ENCODE results near the gene PANX3.

PANX3 gene

GRCh38 chr11:124618863-124619262, 7.6 kb downstream of the PANX3 start:
- no peak for DNase-seq (ENCODE audit: low read depth)

DNA sequence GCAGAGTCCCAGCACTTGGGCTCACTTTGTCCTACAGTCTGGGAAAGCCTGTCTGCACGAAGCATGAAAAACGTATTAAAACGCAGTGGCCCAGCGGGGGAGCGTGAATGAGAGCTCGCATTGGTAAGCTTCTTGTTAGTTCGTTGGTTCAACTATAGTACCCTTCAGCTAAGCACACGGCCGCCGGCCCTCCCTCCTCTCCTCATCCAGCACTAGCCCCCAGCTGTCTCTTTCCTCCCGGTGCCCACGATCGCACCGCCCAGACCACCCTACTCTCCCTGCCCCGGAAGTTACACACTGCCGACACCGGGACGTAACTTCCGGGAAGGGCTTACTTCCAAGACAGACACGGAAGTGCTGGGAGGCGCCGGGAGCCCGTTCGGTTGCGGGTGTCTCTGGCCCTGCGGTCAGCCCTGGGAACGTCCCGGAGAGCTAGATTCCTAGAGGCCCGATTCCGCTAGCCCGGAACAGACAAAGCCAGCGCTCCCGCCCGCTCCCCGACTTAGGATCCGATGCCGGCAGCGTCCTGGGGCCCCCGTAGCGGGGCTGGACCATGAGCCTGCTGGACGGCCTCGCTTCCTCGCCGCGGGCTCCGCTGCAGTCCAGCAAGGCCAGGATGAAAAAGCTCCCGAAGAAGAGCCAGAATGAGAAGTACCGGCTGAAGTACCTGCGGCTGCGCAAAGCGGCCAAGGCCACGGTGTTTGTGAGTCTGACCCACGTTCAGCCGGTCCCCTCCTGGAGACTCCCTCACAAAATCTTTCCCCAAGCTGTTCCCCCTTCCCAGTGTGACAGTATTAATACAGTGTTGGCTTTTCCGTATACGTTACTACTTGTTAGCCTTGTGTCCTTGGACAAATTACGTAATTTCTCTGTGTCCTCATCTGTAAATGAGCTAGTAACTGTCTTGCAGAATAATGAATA, 11.6 kb downstream of the PANX3 start, which contains the start of gene TBRG1:
Gene TBRG1 (plus strand): TSS at position 334 of the 921 bp plus-strand sequence. CDS start 220 bp downstream, at position 554.
- DNase-seq (ENCODE audit: low read depth): no peak

DNA sequence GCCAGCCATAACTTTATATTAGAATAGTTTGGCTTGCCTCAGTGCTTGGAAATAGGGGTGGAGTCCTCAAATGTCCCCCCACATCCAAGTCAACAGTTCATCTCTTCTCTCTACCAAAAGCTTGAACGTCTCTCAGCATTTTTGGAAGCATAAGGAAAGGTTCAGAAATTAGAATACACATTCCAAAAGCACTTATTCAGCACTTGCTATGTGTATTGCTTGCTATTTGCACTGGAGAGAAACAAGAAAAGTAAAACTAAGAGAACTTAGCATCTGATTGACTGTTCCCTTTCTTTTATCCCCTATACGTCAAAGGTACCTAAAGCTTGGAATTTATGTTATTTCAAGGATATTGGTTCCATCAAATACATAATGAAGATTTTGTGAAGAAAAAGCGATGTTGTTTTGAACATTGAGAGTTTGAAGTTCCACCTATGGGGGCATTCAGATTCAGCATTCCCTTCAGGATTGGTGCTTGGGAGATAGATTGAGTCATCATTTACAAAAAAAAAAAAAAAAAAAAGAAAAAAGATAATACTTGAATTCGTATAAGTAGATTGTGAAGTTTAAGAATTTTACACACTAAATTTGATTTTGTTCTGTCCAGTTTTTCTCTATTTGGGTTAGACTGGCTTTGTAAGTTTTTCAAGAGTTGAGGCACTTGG, 12.8 kb downstream of the PANX3 start:
- DNase-seq (ENCODE audit: low read depth): no peak

- no peak for DNase-seq (ENCODE audit: low read depth)
These were observed 14.4 kb downstream of the PANX3 start for GRCh38 chr11:124625504-124626168.

DNA sequence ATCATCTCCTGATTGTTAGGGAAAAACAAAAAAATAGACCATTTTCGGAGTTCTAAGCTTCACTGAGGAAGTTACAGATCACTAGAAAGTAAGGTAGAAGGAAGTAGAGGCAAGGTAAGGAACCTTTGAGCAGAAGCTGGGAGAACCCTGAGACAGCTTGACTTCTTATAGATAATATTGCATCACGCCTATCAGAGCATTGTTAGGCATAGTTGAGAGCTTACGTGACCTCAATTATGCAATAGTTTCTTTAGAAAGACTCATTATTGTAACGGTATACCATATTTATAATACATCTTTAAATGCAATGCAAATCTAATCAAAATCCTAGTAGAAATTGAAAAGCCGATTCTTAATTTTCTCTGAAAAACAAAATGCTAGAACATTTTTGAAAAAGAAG, 16.3 kb downstream of the PANX3 start:
- DNase-seq (ENCODE audit: low read depth): no peak

DNA sequence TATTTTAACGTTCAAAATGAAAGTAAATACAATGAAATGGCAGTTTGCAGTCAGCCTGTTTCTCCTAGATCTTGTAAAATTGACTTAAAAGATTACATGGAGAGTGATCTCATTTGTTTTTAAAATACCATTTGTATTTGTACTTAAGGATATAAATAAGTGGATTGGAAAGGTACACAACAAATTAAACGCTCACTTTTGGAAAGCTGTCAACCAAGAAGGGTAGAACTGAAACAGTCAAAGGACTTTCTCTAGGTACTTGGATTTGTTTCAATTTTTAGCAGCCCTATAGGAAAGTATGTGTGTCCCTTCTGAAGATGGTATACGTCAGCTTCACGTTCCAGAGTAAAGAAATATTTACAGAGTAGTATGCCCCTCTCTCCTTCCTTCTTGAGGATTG, 18.7 kb downstream of the PANX3 start:
- DNase-seq (ENCODE audit: low read depth): no peak

GRCh38 chr11:124633355-124633754, 22.1 kb downstream of the PANX3 start:
- no peak for DNase-seq (ENCODE audit: low read depth)

- no peak for DNase-seq (ENCODE audit: low read depth)
These were observed 24.7 kb downstream of the PANX3 start for GRCh38 chr11:124635932-124636331.

DNA sequence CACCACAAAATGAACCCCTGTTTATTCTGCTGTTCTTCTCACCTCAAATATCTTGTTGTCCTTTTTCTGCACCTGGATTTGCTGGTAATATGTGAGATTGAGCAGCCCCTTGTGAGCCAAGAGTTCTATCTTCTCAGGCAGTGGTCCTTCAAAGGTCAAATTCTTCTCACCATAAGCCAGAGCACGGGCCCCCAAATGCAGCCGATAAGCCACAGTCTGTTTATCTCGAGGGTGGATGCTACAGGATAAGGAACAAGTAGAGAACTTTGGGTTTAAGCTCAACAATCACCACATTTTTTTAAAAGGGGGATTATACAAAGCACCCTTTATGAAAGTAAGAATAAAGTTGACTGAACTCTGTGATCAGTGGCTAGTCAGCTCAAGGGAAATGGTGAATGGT, 27.3 kb downstream of the PANX3 start:
- no peak for DNase-seq (ENCODE audit: low read depth)

DNA sequence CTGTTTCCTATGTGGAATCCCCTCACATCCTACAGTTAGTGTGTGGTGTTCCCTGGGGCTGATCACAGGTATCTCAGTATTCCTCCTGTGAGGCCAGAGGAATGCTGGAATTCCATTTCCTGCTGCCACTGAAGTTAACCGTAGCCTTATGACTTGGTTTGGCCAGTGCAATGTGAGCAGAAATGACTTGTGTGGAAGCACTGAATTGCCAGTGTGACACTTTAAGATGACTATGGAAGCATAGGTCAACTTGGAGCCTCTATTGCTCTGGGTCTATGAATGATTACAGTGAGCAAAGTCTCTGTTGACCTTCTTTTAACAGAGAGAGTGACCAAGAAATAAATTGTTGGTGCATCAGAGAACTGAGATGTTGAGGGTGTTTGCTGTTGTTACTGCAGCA, 28.0 kb downstream of the PANX3 start:
- DNase-seq (ENCODE audit: low read depth): no peak

DNA sequence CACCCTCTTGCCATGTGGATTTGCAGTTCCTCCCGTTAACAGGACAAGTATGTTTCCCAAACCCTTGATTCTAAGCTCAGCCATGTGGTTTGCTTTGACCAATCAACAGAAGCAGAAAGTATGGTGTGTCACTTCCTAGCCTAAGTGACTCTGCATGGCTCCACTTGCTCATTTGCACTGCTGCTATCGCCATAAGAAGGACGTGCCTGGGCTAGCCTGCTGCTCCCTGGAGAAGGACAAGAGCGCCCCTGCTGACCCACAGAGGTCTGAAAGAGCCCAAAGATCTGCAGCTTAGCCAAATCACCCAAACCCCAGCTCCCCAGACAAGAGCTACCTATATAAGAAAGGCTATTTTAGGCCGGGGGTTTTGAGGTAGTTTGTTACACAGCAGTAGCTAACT, 29.4 kb downstream of the PANX3 start:
- no peak for DNase-seq (ENCODE audit: low read depth)

- DNase-seq (ENCODE audit: low read depth): no peak
These were observed 31.4 kb downstream of the PANX3 start for GRCh38 chr11:124642628-124643027.

DNA sequence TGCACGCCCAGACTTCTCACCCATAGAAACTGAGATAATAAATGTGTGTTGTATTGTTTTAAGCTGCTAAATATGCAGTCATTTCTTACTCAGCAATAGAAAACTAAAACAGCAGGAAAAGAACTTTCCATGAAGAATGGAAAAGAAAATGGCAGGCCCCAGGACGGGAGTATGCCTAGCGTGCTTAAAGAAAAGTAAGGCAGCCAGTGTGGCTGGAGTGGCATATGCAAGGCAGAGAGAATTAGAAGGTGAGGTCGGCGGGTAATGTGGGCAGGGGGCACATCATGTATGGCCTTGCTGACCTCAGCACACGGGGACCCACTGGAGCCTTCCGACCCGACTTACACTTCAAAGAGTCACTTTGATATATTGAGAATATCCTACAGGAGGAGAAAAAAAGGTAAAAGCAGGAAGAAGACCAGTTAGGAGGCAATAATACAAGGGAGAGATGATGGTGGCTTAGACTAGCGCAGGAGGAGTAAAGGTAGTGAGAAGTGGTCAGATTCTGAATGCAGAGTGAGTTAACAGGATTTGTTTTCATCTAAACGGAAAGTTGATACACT, 31.9 kb downstream of the PANX3 start:
- DNase-seq (ENCODE audit: low read depth): no peak

GRCh38 chr11:124643605-124644425, 32.6 kb downstream of the PANX3 start:
- DNase-seq (ENCODE audit: low read depth): peak; percentile 93

DNA sequence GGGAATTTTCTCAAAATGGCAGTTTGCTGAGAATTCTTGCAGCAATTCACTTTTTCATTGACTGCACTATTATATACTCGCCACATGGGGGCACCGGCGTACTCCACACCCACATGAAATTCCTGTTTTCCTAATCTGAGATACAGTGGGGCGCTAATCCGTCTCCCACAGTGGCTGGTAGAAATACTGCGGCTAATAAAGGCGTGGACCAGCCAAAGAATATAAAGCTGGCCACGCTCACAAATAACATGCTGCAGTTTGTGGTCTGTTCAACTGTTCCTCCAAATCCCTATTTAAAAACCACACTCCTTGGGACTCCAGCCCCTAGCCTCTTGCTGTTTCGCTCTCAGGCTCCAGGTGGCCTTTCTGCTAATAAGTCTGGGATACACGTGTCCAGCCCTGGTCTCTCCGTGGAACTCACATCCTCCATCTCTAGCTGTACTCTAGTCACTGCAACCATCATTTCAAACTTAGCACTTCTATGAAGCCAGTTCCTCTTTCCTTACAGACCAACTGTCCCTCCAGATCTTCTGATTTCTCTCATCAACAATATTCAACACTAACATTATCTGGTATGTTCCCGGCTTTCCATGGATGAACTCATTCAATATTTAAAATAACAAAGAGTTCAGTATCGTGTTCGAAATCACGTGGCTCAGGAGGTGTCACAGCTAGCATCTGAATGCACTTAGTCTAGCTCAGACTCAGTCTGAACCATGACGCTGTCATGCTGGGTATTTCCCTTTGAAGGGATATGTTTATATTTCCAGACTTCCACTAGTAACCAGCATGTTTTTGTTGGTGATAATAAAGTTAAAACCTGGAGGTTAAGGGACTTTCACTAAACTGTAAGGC, 33.4 kb downstream of the PANX3 start:
- DNase-seq (ENCODE audit: low read depth): no peak

DNA sequence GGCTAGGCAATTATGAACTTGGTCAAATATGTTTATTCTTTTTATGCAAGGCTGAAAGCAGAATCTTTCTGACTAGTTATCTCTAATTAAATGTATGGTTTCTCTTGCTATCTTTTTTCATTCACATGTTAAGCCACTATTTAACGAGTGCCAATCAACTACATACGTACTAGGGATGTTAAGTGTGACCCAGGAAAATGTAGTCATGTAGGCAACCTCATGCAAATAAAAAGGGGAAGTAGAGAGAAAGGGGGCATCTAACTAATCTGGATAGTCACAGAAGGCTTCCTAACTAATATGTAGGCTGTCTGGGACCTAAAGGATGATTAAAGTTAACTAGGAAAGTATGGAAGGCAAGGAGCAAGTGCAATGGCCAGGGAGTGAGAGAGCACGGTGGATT, 34.9 kb downstream of the PANX3 start:
- no peak for DNase-seq (ENCODE audit: low read depth)

DNA sequence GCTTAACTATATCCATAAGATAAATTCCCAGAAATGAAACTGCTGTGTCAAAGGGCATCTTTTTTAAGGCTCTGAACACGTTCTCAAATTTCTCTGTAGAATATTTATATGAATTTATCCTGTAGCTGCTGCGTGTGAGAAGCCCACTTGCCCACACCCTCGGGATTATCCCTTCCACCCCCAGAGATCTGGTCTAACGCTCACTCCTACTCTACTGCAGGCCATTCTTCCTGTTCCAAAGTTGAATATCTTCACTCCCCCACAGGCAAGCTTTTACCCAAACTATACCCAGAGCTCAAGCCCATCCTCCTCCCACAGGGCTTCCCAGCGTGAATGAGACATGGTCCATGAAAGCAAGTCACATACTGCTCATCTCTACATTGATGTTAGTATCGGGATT, 37.4 kb downstream of the PANX3 start:
- DNase-seq (ENCODE audit: low read depth): no peak

- no peak for DNase-seq (ENCODE audit: low read depth)
These were observed 45.8 kb downstream of the PANX3 start for GRCh38 chr11:124656774-124657630.

DNA sequence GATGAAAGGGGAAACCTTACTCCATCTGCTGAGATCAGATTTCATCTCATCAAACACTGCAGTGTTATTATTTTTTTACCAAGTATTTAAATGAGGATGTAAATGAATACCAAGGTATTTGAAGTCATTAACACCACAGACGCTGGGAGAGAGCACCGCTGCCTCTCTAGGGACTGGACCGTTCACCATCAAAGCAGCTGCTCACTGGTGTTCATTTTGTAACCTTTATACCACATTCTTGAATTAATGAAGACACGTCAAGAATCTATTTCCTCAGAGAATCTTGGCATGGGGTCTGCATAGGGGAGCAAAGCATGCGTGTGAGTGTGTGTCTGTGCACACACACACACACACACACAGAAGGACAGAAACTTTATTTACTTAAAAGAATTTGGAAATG, 46.7 kb downstream of the PANX3 start:
- no peak for DNase-seq (ENCODE audit: low read depth)

DNA sequence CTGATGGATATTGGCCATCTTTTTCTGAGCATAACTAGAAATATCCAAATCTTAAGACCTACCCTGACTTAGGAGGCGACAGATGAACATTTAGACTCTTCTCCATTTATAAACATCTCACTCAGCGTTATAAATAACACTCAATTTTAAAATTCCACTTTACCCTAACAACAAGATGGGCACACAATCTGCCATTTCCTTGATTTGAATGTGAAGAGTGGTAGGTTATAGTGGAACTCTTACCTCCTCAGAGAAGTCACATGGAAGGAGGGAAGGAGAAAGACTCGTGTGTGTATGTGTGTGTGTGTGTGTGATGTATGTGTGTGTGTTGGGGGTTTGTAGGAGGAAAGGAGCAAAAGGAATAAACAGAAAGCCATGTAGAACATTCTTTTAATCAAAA, 47.3 kb downstream of the PANX3 start:
- no peak for DNase-seq (ENCODE audit: low read depth)

All from non-pigmented ciliary epithelial cell (primary cell).